ENCODE data around the gene IL18R1. TPM values are rescaled to one million over a fixed set of nuclear protein-coding genes. Genes with fewer than 3 reads are reported as not detected.

Gene IL18R1
- total RNA-seq, 3 donors from 2014 or later (not counting 1 experiment from before 2014, with no cell fraction given), result 42.9 to 58.8 (median 46.7) TPM

DNA sequence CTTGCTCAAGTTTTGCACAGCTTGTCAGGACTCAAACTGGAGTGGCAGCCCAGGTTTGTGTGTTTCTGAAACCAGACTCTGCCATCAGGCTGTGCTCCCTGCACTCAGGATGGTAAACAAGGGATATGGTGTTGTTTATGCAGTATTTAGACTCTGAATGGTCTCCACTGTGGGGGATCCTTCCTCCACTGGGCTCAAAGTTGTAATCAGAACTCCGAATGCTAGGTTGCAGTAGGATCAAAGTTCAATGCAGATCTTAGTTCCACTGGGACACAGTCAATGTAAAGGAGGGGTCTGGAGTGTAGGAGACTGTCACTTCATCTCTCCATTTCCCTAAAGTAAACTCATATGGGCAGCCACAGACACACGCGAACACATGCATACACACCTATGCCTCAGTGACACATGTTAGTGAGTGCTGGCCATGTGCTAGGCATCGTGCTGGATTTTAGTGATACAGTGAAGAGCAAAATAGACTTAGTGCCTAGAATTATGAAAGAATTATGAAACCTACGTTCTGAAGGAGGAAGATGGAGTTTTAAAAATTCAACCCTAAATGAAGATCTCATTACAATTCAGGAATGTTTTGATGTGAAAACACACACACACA lies 6.1 kb downstream of the IL18R1 start:
- ATAC-seq (no peak), DNase-seq (no peak)
- WGBS (ENCODE audit: insufficient coverage), result 100% methylated on average over 2 of the region's 5 CpGs
- Histone ChIP-seq H3K4me3 (ENCODE audit: low read length) (no peak overlapping the region), H3K36me3 (ENCODE audit: control insufficient read depth, insufficient read depth, low read length) (peaks cover 31% of the 10 kb centered on the region), H3K9me3 (ENCODE audit: control insufficient read depth, insufficient read depth, low read length) (peaks cover 13% of the 10 kb centered on the region), H3K27me3 (ENCODE audit: control insufficient read depth, insufficient read depth, low read length) (no peaks in the 10 kb centered on the region), H3K4me1 (ENCODE audit: control insufficient read depth, insufficient read depth, low read length) (peaks cover 47% of the 10 kb centered on the region), H3K27ac (ENCODE audit: low read length) (no peak overlapping the region)
- intact Hi-C loops (cut with micrococcal nuclease), result no loop called here
- peaks cover 1 to 2% of the 10 kb centered on the region in 2 donors for H3K9me3 Mint-ChIP-seq
- peak overlapping the region; percentile 20 to 67 for H3K27ac Mint-ChIP-seq
- no peaks in the 10 kb centered on the region for H3K27me3 Mint-ChIP-seq (ENCODE audit: low read depth in 2 of 2)
- H3K36me3 Mint-ChIP-seq, result peaks cover 24% of the 10 kb centered on the region
- H3K4me3 Mint-ChIP-seq, result no peak overlapping the region
- H3K4me1 Mint-ChIP-seq, result peaks cover 78 to 84% of the 10 kb centered on the region in 2 donors
- TF ChIP-seq, protein P1, sequence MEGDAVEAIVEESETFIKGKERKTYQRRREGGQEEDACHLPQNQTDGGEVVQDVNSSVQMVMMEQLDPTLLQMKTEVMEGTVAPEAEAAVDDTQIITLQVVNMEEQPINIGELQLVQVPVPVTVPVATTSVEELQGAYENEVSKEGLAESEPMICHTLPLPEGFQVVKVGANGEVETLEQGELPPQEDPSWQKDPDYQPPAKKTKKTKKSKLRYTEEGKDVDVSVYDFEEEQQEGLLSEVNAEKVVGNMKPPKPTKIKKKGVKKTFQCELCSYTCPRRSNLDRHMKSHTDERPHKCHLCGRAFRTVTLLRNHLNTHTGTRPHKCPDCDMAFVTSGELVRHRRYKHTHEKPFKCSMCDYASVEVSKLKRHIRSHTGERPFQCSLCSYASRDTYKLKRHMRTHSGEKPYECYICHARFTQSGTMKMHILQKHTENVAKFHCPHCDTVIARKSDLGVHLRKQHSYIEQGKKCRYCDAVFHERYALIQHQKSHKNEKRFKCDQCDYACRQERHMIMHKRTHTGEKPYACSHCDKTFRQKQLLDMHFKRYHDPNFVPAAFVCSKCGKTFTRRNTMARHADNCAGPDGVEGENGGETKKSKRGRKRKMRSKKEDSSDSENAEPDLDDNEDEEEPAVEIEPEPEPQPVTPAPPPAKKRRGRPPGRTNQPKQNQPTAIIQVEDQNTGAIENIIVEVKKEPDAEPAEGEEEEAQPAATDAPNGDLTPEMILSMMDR (IDR thresholded peaks at IDR 0.05), result no peak

DNA sequence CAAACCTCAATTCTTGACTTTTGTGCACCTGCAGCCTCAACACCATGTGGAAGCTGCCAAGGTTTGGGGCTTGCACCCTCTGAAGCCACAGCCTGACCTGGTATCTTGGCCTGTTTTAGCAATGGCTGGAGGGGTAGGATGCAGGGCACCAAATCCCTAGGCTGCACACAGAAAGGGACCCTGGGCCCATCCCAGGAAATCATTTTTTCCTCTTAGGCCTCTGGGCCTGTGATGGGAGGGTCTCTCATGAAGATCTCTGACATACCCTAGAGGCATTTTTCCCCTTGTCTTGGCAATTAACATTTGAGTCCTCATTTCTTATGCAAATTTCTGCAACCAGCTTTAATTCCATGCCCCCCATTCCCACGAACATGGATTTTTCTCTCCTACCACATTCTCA lies 10.2 kb downstream of the IL18R1 start:
- WGBS (ENCODE audit: insufficient coverage), result 100% methylated on average over 1 of the region's 1 CpG
- DNase-seq (no peak), ATAC-seq (no peak)
- Mint-ChIP-seq H3K4me3 (peak overlapping the region; percentile 88), H3K27me3 (ENCODE audit: low read depth in 2 of 2) (no peaks in the 10 kb centered on the region), H3K36me3 (peaks cover 24% of the 10 kb centered on the region), H3K9me3 (peaks cover 2 to 4% of the 10 kb centered on the region in 2 donors), H3K27ac (peak overlapping the region; percentile 90 to 95), H3K4me1 (peaks cover 87 to 93% of the 10 kb centered on the region in 2 donors)
- H3K27me3 ChIP-seq (ENCODE audit: control insufficient read depth, insufficient read depth, low read length), result no peaks in the 10 kb centered on the region
- H3K36me3 ChIP-seq (ENCODE audit: control insufficient read depth, insufficient read depth, low read length), result peaks cover 31% of the 10 kb centered on the region
- peaks cover 13% of the 10 kb centered on the region for H3K9me3 ChIP-seq (ENCODE audit: control insufficient read depth, insufficient read depth, low read length)
- H3K4me3 ChIP-seq (ENCODE audit: low read length), result no peak overlapping the region
- H3K4me1 ChIP-seq (ENCODE audit: control insufficient read depth, insufficient read depth, low read length), result peaks cover 39% of the 10 kb centered on the region
- TF ChIP-seq, protein P1 (IDR thresholded peaks at IDR 0.05), result no peak
- H3K27ac ChIP-seq (ENCODE audit: low read length), result peak overlapping the region; percentile 80
- intact Hi-C loops (cut with micrococcal nuclease), result loop anchor here (2.0 kb wide), 2 partner anchors 107 to 157 kb away; no protein-coding TSS in a partner anchor

DNA sequence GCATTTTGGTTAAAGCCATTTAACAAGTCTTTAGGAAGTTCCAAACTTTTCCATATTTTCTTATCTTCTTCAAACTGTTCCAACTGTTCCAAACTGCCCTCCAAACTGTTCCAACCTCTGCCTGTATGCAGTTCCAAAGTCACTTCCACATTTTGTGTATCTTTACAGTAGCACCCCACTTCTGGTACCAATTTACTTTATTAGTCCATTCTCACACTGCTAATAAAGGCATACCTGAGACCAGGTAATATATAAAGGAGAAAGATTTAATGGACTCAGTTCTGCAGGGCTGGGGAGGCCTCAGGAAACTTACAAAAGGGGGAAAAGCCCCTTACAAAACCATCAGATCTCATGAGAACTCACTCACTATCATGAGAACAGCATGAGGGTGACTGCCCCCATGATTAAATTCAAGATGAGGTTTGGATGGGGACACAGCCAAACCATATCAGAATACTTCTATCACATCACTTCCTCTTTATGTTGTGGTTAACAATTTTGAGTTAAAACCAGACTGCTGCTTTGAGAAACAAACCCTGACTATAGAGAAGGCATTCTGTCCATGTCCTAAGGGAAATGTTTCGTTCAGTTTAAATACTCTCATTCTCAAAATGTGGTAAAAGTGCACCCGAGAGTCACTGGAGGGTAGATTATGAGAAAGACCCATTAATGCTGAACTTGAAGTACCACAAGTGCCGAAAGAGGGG lies 11.0 kb downstream of the IL18R1 start:
- H3K9me3 Mint-ChIP-seq, result peaks cover 2 to 4% of the 10 kb centered on the region in 2 donors
- Histone ChIP-seq H3K4me1 (ENCODE audit: control insufficient read depth, insufficient read depth, low read length) (peaks cover 35% of the 10 kb centered on the region), H3K9me3 (ENCODE audit: control insufficient read depth, insufficient read depth, low read length) (peaks cover 13% of the 10 kb centered on the region), H3K36me3 (ENCODE audit: control insufficient read depth, insufficient read depth, low read length) (peaks cover 31% of the 10 kb centered on the region), H3K27me3 (ENCODE audit: control insufficient read depth, insufficient read depth, low read length) (no peaks in the 10 kb centered on the region), H3K27ac (ENCODE audit: low read length) (peak overlapping the region; percentile 80), H3K4me3 (ENCODE audit: low read length) (peak overlapping the region; percentile 26)
- peak overlapping the region; percentile 88 for H3K4me3 Mint-ChIP-seq
- TF ChIP-seq, protein P1 (IDR thresholded peaks at IDR 0.05), result no peak
- H3K4me1 Mint-ChIP-seq, result peaks cover 87% of the 10 kb centered on the region in 2 donors
- peak overlapping the region; percentile 90 to 95 for H3K27ac Mint-ChIP-seq
- 16% methylated on average over 2 of the region's 3 CpGs for WGBS (ENCODE audit: insufficient coverage)
- H3K27me3 Mint-ChIP-seq (ENCODE audit: low read depth in 2 of 2), result no peaks in the 10 kb centered on the region
- H3K36me3 Mint-ChIP-seq, result peaks cover 24% of the 10 kb centered on the region
- DNase-seq, result peak in 1 of 2 donors; percentile 60
- intact Hi-C loops (cut with micrococcal nuclease), result loop anchor here (1.0 to 2.0 kb wide), 4 partner anchors 52 to 156 kb away; no protein-coding TSS in a partner anchor
- ATAC-seq, result peak; percentile 25 to 53 (median 45)

Measured in natural killer cell (primary cell).